ENCODE results near the gene SNX8.

SNX8 gene

DNA sequence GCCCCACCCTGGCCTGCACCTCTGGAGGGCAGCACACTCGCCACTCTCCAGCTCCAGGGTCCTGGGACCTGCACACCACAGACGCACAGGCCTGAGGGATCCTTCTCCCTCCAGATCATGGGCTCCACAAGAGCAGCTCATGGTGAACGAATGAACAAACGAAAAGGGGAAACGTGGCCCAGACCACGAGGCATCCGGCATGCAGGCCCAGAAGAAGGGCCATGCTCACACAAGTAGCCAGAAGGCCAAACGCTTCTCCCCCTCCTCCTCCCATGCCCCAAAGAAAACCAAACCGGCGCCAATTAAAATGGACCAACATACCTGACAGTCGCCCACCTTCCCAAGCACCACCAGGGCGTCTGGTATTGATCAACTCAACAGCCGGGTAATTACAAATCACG is 111.9 kb downstream of the SNX8 start:
- Histone ChIP-seq H4K20me1 (ENCODE audit: insufficient read depth, low read length) (peaks cover 44% of the 10 kb centered on the region), H3K27ac (ENCODE audit: low read length) (no peak overlapping the region; the same call in 1 of the 2 replicates), H3K9ac (ENCODE audit: low read depth, low read length) (no peak overlapping the region), H3K9me3 (ENCODE audit: insufficient read depth, low read length, severe bottlenecking) (no peaks in the 10 kb centered on the region), H3K79me2 (ENCODE audit: insufficient read depth, low read length) (peaks cover 4% of the 10 kb centered on the region), H3K4me1 (ENCODE audit: insufficient read depth, low read length) (no peaks in the 10 kb centered on the region), H2AFZ (ENCODE audit: low read depth, low read length) (no peak overlapping the region), H3K36me3 (ENCODE audit: insufficient read depth, low read length) (peaks cover 73% of the 10 kb centered on the region), H3K27me3 (ENCODE audit: insufficient read depth, low read length, poor library complexity) (no peaks in the 10 kb centered on the region), H3K4me2 (ENCODE audit: insufficient read depth, low read length) (no peak overlapping the region), H3K4me3 (ENCODE audit: low read depth in 1 of 2, low read length in 2 of 2) (no peak overlapping the region)
- no peak for DNase-seq
- no peak for ATAC-seq (ENCODE audit: insufficient read depth, low read depth)
- TF ChIP-seq EZH2 (IDR thresholded peaks at IDR 0.05; ENCODE audit: borderline replicate concordance, low read depth, low read length, severe bottlenecking): no peak
- no peak for TF ChIP-seq CTCF (IDR thresholded peaks at IDR 0.05; ENCODE audit: borderline replicate concordance, extremely low read depth, low read length, poor library complexity, severe bottlenecking)
